AG09319 (cell line): ENCODE data around the gene CDPF1.

ENCODE experiments used
- DNase-seq: peaks from one replicate; pipeline ENCODE4 v3.0.0-alpha.2; 2010; ENCODE audit warnings: low read depth; ENCODE audit errors: extremely low read depth
- CTCF ChIP-seq: IDR thresholded peaks from 2 replicates; pipeline ENCODE4 v1.5.1; 2011; ENCODE audit warnings: low read depth, mild to moderate bottlenecking, inconsistent platforms, low read length, moderate library complexity

Gene CDPF1, protein sequence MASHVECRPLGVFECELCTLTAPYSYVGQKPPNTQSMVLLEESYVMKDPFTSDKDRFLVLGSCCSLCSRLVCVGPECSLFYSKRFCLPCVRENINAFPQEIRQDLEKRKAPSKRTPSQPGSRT

DNA sequence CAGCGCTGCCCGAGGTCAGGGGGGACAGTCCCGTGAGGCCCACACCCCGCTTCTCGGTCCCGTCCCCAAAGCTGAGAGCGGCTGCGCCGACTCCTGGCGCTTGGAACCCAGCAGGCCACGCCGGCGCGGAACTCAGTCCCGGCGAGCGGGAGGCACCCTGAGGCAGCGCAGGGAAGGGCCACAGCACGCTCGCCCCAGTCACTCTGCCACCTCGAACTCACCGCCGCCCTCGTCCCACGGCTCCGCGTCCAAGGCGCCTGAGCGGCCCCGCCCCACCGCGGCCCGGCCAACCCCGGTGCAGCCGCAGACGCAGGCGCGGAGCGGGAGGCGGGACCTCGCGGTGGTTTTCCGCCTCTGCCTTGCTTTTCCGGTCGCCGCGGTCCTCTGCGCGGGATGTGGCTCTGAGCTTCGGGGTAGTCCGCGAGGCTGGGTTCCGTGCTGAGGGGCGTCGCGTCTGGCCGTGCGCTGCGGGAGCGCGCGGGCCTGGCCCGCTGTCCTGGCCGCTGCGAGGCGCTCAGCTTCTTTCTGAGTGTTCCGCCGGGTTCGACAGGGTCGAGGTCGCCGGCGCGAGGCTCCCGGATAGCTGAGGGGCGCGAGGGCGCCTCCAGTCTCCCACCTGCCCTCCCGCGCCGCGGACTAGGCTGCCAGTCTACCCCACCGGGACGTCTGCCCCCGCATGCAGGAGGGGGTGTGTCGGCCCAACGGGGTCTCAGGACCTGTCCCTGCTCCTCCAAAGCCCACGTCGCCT lies at the start of gene CDPF1:
TSS of gene CDPF1 (minus strand) at position 259 of the 748 bp plus-strand sequence. CDS start 2,009 bp downstream, outside the sequence.
- peak; percentile 48 for DNase-seq
- TF ChIP-seq CTCF: no peak

DNA sequence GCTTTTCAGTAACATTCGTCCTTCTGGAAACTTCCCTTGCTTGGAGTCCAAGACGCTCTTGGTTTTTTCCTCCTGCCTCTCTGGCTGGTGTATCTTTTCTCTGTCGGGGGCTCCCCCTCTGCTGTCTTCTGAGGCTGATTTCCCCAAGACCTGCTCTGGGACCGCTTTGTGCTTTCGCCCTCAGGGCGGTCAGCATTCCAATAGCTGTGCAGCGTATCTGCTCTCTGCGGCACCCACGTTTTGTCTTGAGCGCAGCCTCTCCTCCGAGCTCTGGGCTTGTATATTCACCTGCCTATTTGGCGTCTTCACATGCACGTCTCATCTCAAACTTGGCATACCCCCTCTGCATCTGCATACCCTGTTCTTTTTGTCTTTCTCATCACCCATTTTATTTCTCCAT lies 49.0 kb upstream of the CDPF1 start:
- no peak for DNase-seq
- no peak for TF ChIP-seq CTCF

GRCh38 chr22:46297151-46297812 lies 47.2 kb upstream of the CDPF1 start:
- no peak for DNase-seq
- TF ChIP-seq CTCF: no peak

GRCh38 chr22:46296257-46297150 lies 46.4 kb upstream of the CDPF1 start, which contains the start of gene GTSE1:
TSS of gene GTSE1 (plus strand) at chr22:46296870. CDS start at chr22:46297401, 531 bp downstream.
- DNase-seq: peak; percentile 92
- TF ChIP-seq CTCF: no peak; the same call in none of the 2 replicates

DNA sequence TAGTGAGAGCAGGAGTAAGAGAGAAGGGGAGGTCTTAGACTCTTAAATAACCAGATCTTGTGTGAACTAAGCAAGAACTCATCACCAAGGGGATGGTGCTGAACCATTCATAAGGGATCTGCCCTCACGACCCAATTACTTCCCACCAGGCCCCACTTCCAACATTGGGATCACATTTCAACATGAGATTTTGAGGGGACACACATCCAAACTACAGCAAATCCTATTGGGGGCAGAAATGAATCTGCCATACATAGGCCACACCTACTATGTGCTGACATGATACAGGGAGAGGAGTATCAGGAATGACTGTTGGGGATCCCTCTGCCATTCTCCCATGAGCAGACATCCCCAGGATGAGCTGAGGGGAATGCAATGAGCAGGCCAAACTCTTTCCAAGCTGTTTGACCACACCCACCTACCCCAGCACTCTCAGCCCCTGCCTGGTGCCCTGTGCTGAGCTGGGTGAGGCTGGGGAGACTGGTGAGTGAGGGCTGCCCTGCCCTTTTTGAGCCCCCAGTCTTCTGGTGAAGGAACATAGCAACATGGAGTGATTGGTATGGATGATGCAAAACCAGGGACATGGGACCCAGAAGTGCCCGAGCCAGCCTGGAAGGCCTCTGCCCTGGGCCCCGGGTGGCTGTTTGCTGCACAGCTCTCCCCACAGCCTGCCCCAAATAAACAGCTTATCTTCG lies 45.3 kb upstream of the CDPF1 start:
- no peak for TF ChIP-seq CTCF
- no peak for DNase-seq

DNA sequence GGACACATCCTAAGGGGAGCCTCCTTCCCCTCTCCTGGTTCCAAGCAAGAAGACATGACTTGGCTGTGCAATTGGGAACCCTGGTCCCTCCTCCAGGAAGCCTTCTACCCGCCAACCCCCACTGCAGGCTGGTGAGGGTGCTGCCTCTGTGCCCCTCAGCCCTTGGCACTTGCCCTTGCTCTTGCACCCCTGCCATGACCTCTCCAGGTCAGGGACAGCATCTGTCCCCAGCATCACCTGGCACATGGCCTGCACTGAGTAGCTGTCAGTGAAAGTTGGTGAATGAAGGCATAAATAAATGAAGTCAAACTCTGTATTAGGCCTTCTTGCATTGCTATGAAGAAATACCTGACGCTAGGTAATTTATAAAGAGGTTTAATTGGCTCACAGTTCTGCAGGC lies 44.7 kb upstream of the CDPF1 start:
- no peak for DNase-seq
- no peak for TF ChIP-seq CTCF
